Measurements from ENCODE around the gene AAGAB. TPM values are rescaled to one million over a fixed set of nuclear protein-coding genes. Genes with fewer than 3 reads are reported as not detected.

The AAGAB gene
- total RNA-seq, 1 experiment from 2014 or later, result 52.0 TPM

DNA sequence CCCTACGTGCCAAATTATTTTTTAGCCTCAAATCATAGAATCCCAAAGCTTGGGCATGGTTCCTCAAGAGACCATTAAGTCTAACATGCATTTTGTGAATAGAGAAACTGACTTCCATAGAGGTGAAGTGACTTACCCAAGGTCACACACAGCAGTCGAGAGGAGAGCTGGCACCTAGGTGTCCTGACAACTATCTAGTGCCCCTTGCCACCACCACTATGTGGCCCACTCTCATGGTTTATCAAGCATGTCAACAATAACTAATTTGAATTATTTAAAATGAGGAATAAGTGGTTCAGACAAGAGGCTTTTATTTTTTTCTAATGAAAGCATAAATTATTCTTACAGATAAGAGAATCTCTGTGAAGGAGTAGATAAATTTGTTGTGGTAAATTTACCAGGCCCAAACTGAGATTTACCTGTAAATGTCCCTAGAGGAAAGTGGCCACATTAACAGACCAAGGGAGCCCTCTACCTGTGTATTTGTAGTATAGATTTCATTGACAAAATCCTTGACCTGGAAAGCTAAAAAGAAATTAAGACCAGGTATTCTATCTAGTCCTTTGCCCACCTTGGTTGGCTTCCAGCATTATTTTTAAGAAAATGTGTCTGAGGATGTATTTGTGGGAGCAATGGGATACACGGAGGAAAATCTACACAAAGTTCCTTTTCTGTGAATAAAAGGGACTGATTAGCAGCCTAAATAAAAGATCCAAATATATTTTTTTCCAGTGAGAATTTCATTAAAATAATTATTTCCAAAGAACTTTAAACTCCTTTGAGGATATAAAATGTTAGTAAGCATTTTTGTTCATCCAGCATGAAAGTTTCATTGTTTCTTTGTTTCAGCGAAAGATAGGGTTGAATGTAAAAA lies 49.3 kb upstream of the AAGAB start:
- POLR2A ChIA-PET, result interaction anchor here (1.1 to 1.2 kb wide), 2 partner anchors 355 to 357 kb away, joined by 3 read pairs; no protein-coding TSS in a partner anchor
- peak; percentile 91 for ATAC-seq

More for the DNA sequence above, 49.3 kb upstream of the AAGAB start:
- H3K4me1 ChIP-seq (ENCODE audit: control insufficient read depth in 1 of 2, insufficient read depth in 2 of 2, low read length in 2 of 2), result no peaks in the 10 kb centered on the region
- H3K4me2 ChIP-seq (ENCODE audit: low read length), result no peak overlapping the region
- no peaks in the 10 kb centered on the region for H3K79me2 ChIP-seq (ENCODE audit: insufficient read depth, low read length)
- no peaks in the 10 kb centered on the region for H3K36me3 ChIP-seq (ENCODE audit: control insufficient read depth in 1 of 2, insufficient read depth in 2 of 2, low read length in 2 of 2)
- H3K9ac ChIP-seq (ENCODE audit: low read length), result no peak overlapping the region
- CTCF ChIA-PET, result interaction anchor here (0.6 to 2.0 kb wide), 8 partner anchors 64 to 376 kb away, joined by 3 to 43 read pairs (median 6); no protein-coding TSS in a partner anchor
- H3K9me3 ChIP-seq (ENCODE audit: control insufficient read depth in 1 of 2, insufficient read depth in 1 of 2, low read depth in 1 of 2, low read length in 2 of 2), result no peaks in the 10 kb centered on the region
- H3K27me3 ChIP-seq (ENCODE audit: insufficient read depth, low read length), result no peaks in the 10 kb centered on the region
- no peaks in the 10 kb centered on the region for H3K9me2 ChIP-seq (ENCODE audit: insufficient read depth)
- TF ChIP-seq, protein P1, sequence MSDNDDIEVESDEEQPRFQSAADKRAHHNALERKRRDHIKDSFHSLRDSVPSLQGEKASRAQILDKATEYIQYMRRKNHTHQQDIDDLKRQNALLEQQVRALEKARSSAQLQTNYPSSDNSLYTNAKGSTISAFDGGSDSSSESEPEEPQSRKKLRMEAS (IDR thresholded peaks at IDR 0.05), result no peak
- no peak for TF ChIP-seq ELF1 (IDR thresholded peaks at IDR 0.05; ENCODE audit: borderline replicate concordance, low read depth)
- no peak for TF ChIP-seq TCF7L2 (IDR thresholded peaks at IDR 0.05; ENCODE audit: borderline replicate concordance, extremely low read depth, insufficient read depth, insufficient read length)
- TF ChIP-seq, protein P2, sequence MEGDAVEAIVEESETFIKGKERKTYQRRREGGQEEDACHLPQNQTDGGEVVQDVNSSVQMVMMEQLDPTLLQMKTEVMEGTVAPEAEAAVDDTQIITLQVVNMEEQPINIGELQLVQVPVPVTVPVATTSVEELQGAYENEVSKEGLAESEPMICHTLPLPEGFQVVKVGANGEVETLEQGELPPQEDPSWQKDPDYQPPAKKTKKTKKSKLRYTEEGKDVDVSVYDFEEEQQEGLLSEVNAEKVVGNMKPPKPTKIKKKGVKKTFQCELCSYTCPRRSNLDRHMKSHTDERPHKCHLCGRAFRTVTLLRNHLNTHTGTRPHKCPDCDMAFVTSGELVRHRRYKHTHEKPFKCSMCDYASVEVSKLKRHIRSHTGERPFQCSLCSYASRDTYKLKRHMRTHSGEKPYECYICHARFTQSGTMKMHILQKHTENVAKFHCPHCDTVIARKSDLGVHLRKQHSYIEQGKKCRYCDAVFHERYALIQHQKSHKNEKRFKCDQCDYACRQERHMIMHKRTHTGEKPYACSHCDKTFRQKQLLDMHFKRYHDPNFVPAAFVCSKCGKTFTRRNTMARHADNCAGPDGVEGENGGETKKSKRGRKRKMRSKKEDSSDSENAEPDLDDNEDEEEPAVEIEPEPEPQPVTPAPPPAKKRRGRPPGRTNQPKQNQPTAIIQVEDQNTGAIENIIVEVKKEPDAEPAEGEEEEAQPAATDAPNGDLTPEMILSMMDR (IDR thresholded peaks at IDR 0.05 in 2 of 3, conservative IDR thresholded peaks at IDR 0.05 in 1 of 3; ENCODE audit: borderline replicate concordance in 1 of 3, insufficient read depth in 1 of 3, low read depth in 2 of 3, low read length in 2 of 3), result peak; percentile 46 to 82 (median 65)
- TF ChIP-seq SP1 (IDR thresholded peaks at IDR 0.05; ENCODE audit: low read depth), result no peak
- peak; percentile 87 for TF ChIP-seq RAD21 (IDR thresholded peaks at IDR 0.05; ENCODE audit: low read depth)
- TF ChIP-seq EZH2 (IDR thresholded peaks at IDR 0.05), result no peak
- no peak for TF ChIP-seq SIN3A (IDR thresholded peaks at IDR 0.05; ENCODE audit: low read depth)
- TF ChIP-seq POLR2A (IDR thresholded peaks at IDR 0.05; ENCODE audit: borderline replicate concordance, extremely low read depth, insufficient read depth, insufficient read length), result no peak
- TF ChIP-seq, protein P3, sequence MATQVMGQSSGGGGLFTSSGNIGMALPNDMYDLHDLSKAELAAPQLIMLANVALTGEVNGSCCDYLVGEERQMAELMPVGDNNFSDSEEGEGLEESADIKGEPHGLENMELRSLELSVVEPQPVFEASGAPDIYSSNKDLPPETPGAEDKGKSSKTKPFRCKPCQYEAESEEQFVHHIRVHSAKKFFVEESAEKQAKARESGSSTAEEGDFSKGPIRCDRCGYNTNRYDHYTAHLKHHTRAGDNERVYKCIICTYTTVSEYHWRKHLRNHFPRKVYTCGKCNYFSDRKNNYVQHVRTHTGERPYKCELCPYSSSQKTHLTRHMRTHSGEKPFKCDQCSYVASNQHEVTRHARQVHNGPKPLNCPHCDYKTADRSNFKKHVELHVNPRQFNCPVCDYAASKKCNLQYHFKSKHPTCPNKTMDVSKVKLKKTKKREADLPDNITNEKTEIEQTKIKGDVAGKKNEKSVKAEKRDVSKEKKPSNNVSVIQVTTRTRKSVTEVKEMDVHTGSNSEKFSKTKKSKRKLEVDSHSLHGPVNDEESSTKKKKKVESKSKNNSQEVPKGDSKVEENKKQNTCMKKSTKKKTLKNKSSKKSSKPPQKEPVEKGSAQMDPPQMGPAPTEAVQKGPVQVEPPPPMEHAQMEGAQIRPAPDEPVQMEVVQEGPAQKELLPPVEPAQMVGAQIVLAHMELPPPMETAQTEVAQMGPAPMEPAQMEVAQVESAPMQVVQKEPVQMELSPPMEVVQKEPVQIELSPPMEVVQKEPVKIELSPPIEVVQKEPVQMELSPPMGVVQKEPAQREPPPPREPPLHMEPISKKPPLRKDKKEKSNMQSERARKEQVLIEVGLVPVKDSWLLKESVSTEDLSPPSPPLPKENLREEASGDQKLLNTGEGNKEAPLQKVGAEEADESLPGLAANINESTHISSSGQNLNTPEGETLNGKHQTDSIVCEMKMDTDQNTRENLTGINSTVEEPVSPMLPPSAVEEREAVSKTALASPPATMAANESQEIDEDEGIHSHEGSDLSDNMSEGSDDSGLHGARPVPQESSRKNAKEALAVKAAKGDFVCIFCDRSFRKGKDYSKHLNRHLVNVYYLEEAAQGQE (IDR thresholded peaks at IDR 0.05; ENCODE audit: low read depth), result no peak
- DNase-seq (ENCODE audit: low read depth, low spot score), result peak; percentile 42
- H3K27ac ChIP-seq (ENCODE audit: low read depth, low read length), result no peak overlapping the region
- no TSS peak for BruUV-seq (replicated peaks)
- no peak overlapping the region for H3K4me3 ChIP-seq (replicated peaks in 1 of 2; ENCODE audit: low read depth in 1 of 2, low read length in 2 of 2)
- RAD21 ChIA-PET (ENCODE audit: low non-redundant PET in 1 of 2, low total read pairs in 2 of 2, uncharacterized antibody in 2 of 2, unreplicated experiment in 2 of 2), result interaction anchor here (0.6 to 2.2 kb wide), 4 partner anchors 63 to 360 kb away, joined by 3 to 13 read pairs (median 7); no protein-coding TSS in a partner anchor
- no peaks in the 10 kb centered on the region for H4K20me1 ChIP-seq (ENCODE audit: insufficient read depth)
- no peak overlapping the region for H2AFZ ChIP-seq (ENCODE audit: low read depth, low read length, poor library complexity, severe bottlenecking)
- intact Hi-C loops (cut with micrococcal nuclease), result loop anchor here (1.0 to 10.0 kb wide), 3 partner anchors 199 to 357 kb away; partner anchors contain the start of gene SMAD3

Measured in HCT116 (cell line).